HG03565 (cell line): ENCODE data around the gene CCDC80.
"Not testable (repeated sequence)": the region's sequence is repeated elsewhere in the genome, so short reads cannot be mapped to it uniquely, and the experiment has no call there.

ENCODE experiments used
- ATAC-seq: cut with Tn5 transposase; IDR thresholded peaks from one replicate; pipeline ENCODE4 v1.9.1; 2021; ENCODE audit warnings: mild to moderate bottlenecking, moderate library complexity; ENCODE audit not compliant: unreplicated experiment

The CCDC80 gene

GRCh38 chr3:112593258-112593657 is 47.7 kb downstream of the CCDC80 start:
- no peak for ATAC-seq

- ATAC-seq, result no peak
Measured at GRCh38 chr3:112587336-112587735, 53.6 kb downstream of the CCDC80 start.

GRCh38 chr3:112585782-112586181 is 55.2 kb downstream of the CCDC80 start:
- no peak for ATAC-seq

- no peak for ATAC-seq
Measured at GRCh38 chr3:112583105-112583504, 57.8 kb downstream of the CCDC80 start.

GRCh38 chr3:112582244-112582874 is 58.6 kb downstream of the CCDC80 start:
- no peak for ATAC-seq

- no peak for ATAC-seq
Measured at GRCh38 chr3:112579697-112580096, 61.2 kb downstream of the CCDC80 start.

GRCh38 chr3:112579232-112579631 is 61.7 kb downstream of the CCDC80 start:
- ATAC-seq, result no peak

GRCh38 chr3:112572701-112573100 is 68.2 kb downstream of the CCDC80 start:
- ATAC-seq, result no peak

GRCh38 chr3:112569265-112569664 is 71.7 kb downstream of the CCDC80 start:
- ATAC-seq, result no peak

GRCh38 chr3:112568642-112569041 is 72.3 kb downstream of the CCDC80 start:
- no peak for ATAC-seq

GRCh38 chr3:112564940-112565305 is 76.0 kb downstream of the CCDC80 start:
- ATAC-seq, result no peak

GRCh38 chr3:112564247-112564939 is 76.5 kb downstream of the CCDC80 start:
- not testable (repeated sequence) for ATAC-seq

- ATAC-seq, result peak; percentile 69
Measured at GRCh38 chr3:112561734-112562529, 79.0 kb downstream of the CCDC80 start, which contains the start of the genes ATG3 and SLC35A5. TSS of gene ATG3 (minus strand) at chr3:112561962. CDS start at chr3:112561528, 434 bp downstream. TSS of gene SLC35A5 (plus strand) at chr3:112562045. CDS start at chr3:112563404, 1,359 bp downstream.

- ATAC-seq, result no peak
Measured at GRCh38 chr3:112561484-112561733, 79.5 kb downstream of the CCDC80 start.

GRCh38 chr3:112560721-112561483 is 80.0 kb downstream of the CCDC80 start:
- peak; percentile 15 for ATAC-seq

GRCh38 chr3:112560307-112560706 is 80.6 kb downstream of the CCDC80 start:
- ATAC-seq, result no peak

GRCh38 chr3:112557976-112558375 is 83.0 kb downstream of the CCDC80 start:
- no peak for ATAC-seq

GRCh38 chr3:112555535-112556170 is 85.3 kb downstream of the CCDC80 start:
- ATAC-seq, result no peak

GRCh38 chr3:112550859-112551258 is 90.1 kb downstream of the CCDC80 start:
- ATAC-seq, result no peak
